ENCODE measurements around the gene SLC24A5.

GRCh38 chr15:48178648-48178931 lies 57.8 kb downstream of the SLC24A5 start:
- no peak for TF ChIP-seq TARDBP (IDR thresholded peaks at IDR 0.05)
- no peak for TF ChIP-seq SP1 (IDR thresholded peaks at IDR 0.05)
- no peak for TF ChIP-seq ELF4 (IDR thresholded peaks at IDR 0.05)

Measured in HEK293T (cell line).